Esophagus muscularis mucosa (tissue), 4 donors: Measurements from ENCODE around the gene MSI2. TPM values are rescaled to one million over a fixed set of nuclear protein-coding genes. Genes with fewer than 3 reads are reported as not detected.

Source experiments
- DNase-seq: peaks from one replicate; pipeline ENCODE4 v3.0.0-alpha.2; 2017; ENCODE audit errors: extremely low spot score
- H3K27ac ChIP-seq, 4 donors: fragments of 200-600 bp; sonication (generic); replicated peaks in 1 of 4; 1 replicate in 3 of 4; 2 replicates in 1 of 4; pipeline ENCODE4 v1.5.1; 2016 to 2019; ENCODE audit warnings: mild to moderate bottlenecking in 1 of 4
- H3K27me3 ChIP-seq, 4 donors: fragments of 200-600 bp; sonication (generic); one replicate each; pipeline versions ENCODE4 v1.5.1 to v1.6.0; 2016 to 2019
- H3K36me3 ChIP-seq, 4 donors: fragments of 200-600 bp; sonication (generic); one replicate each; pipeline ENCODE4 v1.5.1; 2016 to 2019
- H3K4me1 ChIP-seq, 4 donors: fragments of 200-600 bp; sonication (generic); one replicate each; pipeline ENCODE4 v1.5.1; 2016 to 2019
- H3K4me3 ChIP-seq, 4 donors: fragments of 200-600 bp; sonication (generic); 1 replicate in 2 of 4; 2 replicates in 2 of 4; pipeline ENCODE4 v1.5.1; 2016 to 2019; ENCODE audit warnings: mild to moderate bottlenecking in 4 of 4, moderate library complexity in 1 of 4
- H3K9me3 ChIP-seq, 4 donors: fragments of 200-600 bp; sonication (generic); 1 replicate in 3 of 4; 2 replicates in 1 of 4; pipeline ENCODE4 v1.5.1; 2016 to 2019
- CTCF ChIP-seq, 3 experiments: fragments of 200-600 bp in 2 of 3; fragments of 450-650 bp in 1 of 3; sonication (generic) in 2 of 3; IDR thresholded peaks; one replicate each; pipeline ENCODE4 v1.5.1; 2017 to 2019; ENCODE audit warnings: antibody characterized with exemption in 3 of 3, mild to moderate bottlenecking in 2 of 3, moderate library complexity in 1 of 3
- EP300 ChIP-seq: sonication (generic); formaldehyde crosslinking; IDR thresholded peaks from one replicate; pipeline ENCODE4 v1.6.1; 2017; ENCODE audit warnings: antibody characterized with exemption
- POLR2A ChIP-seq: fragments of 450-650 bp; IDR thresholded peaks from one replicate; pipeline ENCODE4 v1.6.1; 2017; ENCODE audit warnings: antibody characterized with exemption, moderate library complexity, mild to moderate bottlenecking, low read depth
- POLR2AphosphoS5 ChIP-seq, 2 donors: sonication (generic); formaldehyde crosslinking; IDR thresholded peaks; one replicate each; pipeline ENCODE4 v1.6.1; 2017; ENCODE audit warnings: antibody characterized with exemption in 2 of 2
- WGBS: methylation state at CpG from one replicate; pipeline ENCODE4 v1.1.5; 2018; 5-methylcytosine and 5-hydroxymethylcytosine counted together
- intact Hi-C: fragments of 100-400 bp; cut with DNase I; formaldehyde crosslinking; loops from one replicate; pipeline ENCODE4 v1.15.1; 2023
- total RNA-seq, 4 donors: library from RNA; depleted of rRNA; stranded (reverse); fragments of >200 nt; gene quantifications; one replicate each; pipeline versions ENCODE4 v1.1.0 to v1.2.1, GENCODE V29; 2016

The MSI2 gene
- total RNA-seq, 4 donors from 2014 or later = 28.8 to 39.0 (median 29.6) TPM

- no peak for DNase-seq
- TF ChIP-seq CTCF (IDR thresholded peaks at IDR 0.05) (no peak), EP300 (no peak), POLR2AphosphoS5 (IDR thresholded peaks at IDR 0.05) (no peak), POLR2A (no peak)
- Histone ChIP-seq H3K4me3 (no peak overlapping the region), H3K4me1 (peaks cover 15 to 17% (median 16%) of the 10 kb centered on the region in 4 donors), H3K27ac (no peak overlapping the region), H3K27me3 (no peaks in the 10 kb centered on the region), H3K36me3 (no peaks in the 10 kb centered on the region), H3K9me3 (no peaks in the 10 kb centered on the region)
- WGBS = 81% methylated on average over 5 of the region's 5 CpGs
- intact Hi-C loops = no loop called here
Observed at GRCh38 chr17:57580055-57580739, 323.9 kb downstream of the MSI2 start.

- Histone ChIP-seq H3K27ac (no peak overlapping the region), H3K9me3 (no peaks in the 10 kb centered on the region), H3K36me3 (no peaks in the 10 kb centered on the region), H3K4me1 (peaks cover 6 to 15% (median 10%) of the 10 kb centered on the region in 4 donors), H3K27me3 (no peaks in the 10 kb centered on the region), H3K4me3 (no peak overlapping the region)
- intact Hi-C loops = no loop called here
- 86% methylated on average over 6 of the region's 6 CpGs for WGBS
- DNase-seq = no peak
- TF ChIP-seq POLR2A = no peak
- TF ChIP-seq POLR2AphosphoS5 (IDR thresholded peaks at IDR 0.05) = no peak
- no peak for TF ChIP-seq CTCF (IDR thresholded peaks at IDR 0.05)
- no peak for TF ChIP-seq EP300
Observed at GRCh38 chr17:57582881-57583756, 326.8 kb downstream of the MSI2 start.

- no peaks in the 10 kb centered on the region for H3K27me3 ChIP-seq
- no peak for TF ChIP-seq POLR2A
- no peak for TF ChIP-seq POLR2AphosphoS5 (IDR thresholded peaks at IDR 0.05)
- TF ChIP-seq EP300 = no peak
- TF ChIP-seq CTCF (IDR thresholded peaks at IDR 0.05) = no peak
Observed at GRCh38 chr17:57584050-57584551, 327.8 kb downstream of the MSI2 start.

GRCh38 chr17:57585341-57586195 lies 329.2 kb downstream of the MSI2 start:
- Histone ChIP-seq H3K4me3 (no peak overlapping the region), H3K9me3 (no peaks in the 10 kb centered on the region), H3K27ac (no peak overlapping the region), H3K27me3 (no peaks in the 10 kb centered on the region), H3K4me1 (peaks cover 0 to 10% (median 7%) of the 10 kb centered on the region in 4 donors), H3K36me3 (no peaks in the 10 kb centered on the region)
- intact Hi-C loops = no loop called here
- WGBS = 86% methylated on average over 19 of the region's 22 CpGs
- DNase-seq = no peak
- TF ChIP-seq POLR2AphosphoS5 (IDR thresholded peaks at IDR 0.05) = no peak
- TF ChIP-seq EP300 = no peak
- TF ChIP-seq POLR2A = no peak
- TF ChIP-seq CTCF (IDR thresholded peaks at IDR 0.05) = no peak

More at GRCh38 chr17:57584050-57584551, 327.8 kb downstream of the MSI2 start:
- H3K36me3 ChIP-seq = no peaks in the 10 kb centered on the region
- DNase-seq = no peak
- WGBS = 79% methylated on average over 6 of the region's 9 CpGs
- H3K9me3 ChIP-seq = no peaks in the 10 kb centered on the region
- peaks cover 0 to 9% (median 3%) of the 10 kb centered on the region in 4 donors for H3K4me1 ChIP-seq
- intact Hi-C loops = no loop called here
- no peak overlapping the region for H3K27ac ChIP-seq
- no peak overlapping the region for H3K4me3 ChIP-seq
